WTC11 (cell line): ENCODE results near the gene SPATA31D3. TPM values are rescaled to one million over a fixed set of nuclear protein-coding genes. Genes with fewer than 3 reads are reported as not detected.
"Not testable (repeated sequence)": the region's sequence is repeated elsewhere in the genome, so short reads cannot be mapped to it uniquely, and the experiment has no call there.

Experiments used
- ATAC-seq: fragments of 200-7000 bp; cut with Tn5 transposase; 2 replicates; pipeline ENCODE4 v1.10.0; 2021; ENCODE audit warnings: mild to moderate bottlenecking, moderate library complexity
- Bru-seq: library from RNA; stranded (reverse); fragments of 400-500 nt; gene quantifications from one replicate; lab custom pipeline; 2021; lab: Mats Ljungman, UMichigan
- CTCF ChIA-PET: fragments of 300-600 bp; sonication (Branson Sonifier 250); formaldehyde crosslinking; loops from one replicate; lab custom pipeline; 2021; ENCODE audit warnings: antibody characterized with exemption; lab: Charles Lee
- POLR2A ChIA-PET: fragments of 350-600 bp; sonication (Branson Sonifier 250); formaldehyde crosslinking; loops from one replicate; lab custom pipeline; 2021; ENCODE audit warnings: antibody characterized with exemption; lab: Charles Lee
- DNase-seq: peaks from one replicate; pipeline ENCODE4 v3.0.0; 2021; ENCODE audit warnings: low spot score
- H3K27ac Mint-ChIP-seq: 2 replicates; pipeline ENCODE4 v1.8.0; 2021; ENCODE audit warnings: mixed read lengths
- H3K27me3 Mint-ChIP-seq: 2 replicates; pipeline ENCODE4 v1.8.0; 2021; ENCODE audit warnings: low read depth, mild to moderate bottlenecking, moderate library complexity, mixed read lengths
- H3K36me3 Mint-ChIP-seq: 2 replicates; pipeline ENCODE4 v1.8.0; 2021; ENCODE audit warnings: mixed read lengths
- H3K4me1 Mint-ChIP-seq: 2 replicates; pipeline ENCODE4 v1.8.0; 2022; ENCODE audit warnings: mixed read lengths
- H3K4me3 Mint-ChIP-seq: 2 replicates; pipeline ENCODE4 v1.8.0; 2021; ENCODE audit warnings: mild to moderate bottlenecking, moderate library complexity, mixed read lengths
- H3K9me3 Mint-ChIP-seq: 2 replicates; pipeline ENCODE4 v1.8.0; 2021; ENCODE audit warnings: mixed read lengths
- ATF2 ChIP-seq: sonication (generic); formaldehyde crosslinking; IDR thresholded peaks from 2 replicates; pipeline ENCODE4 v1.8.1; 2022; ENCODE audit warnings: low read depth, missing genetic modification reagents, borderline replicate concordance
- ATF3 ChIP-seq: sonication (generic); formaldehyde crosslinking; conservative IDR thresholded peaks from 2 replicates; pipeline ENCODE4 v1.8.1; 2022; ENCODE audit warnings: mild to moderate bottlenecking, missing genetic modification reagents
- FOXJ3 ChIP-seq: sonication (generic); formaldehyde crosslinking; IDR thresholded peaks from 2 replicates; pipeline ENCODE4 v1.9.0; 2021; ENCODE audit warnings: missing genetic modification reagents, mild to moderate bottlenecking, borderline replicate concordance
- FOXP1 ChIP-seq: sonication (generic); formaldehyde crosslinking; IDR thresholded peaks from 2 replicates; pipeline ENCODE4 v1.8.0; 2022; ENCODE audit warnings: missing genetic modification reagents, mild to moderate bottlenecking, moderate library complexity, borderline replicate concordance
- GABPB1 ChIP-seq: sonication (generic); formaldehyde crosslinking; IDR thresholded peaks from 2 replicates; pipeline ENCODE4 v1.8.1; 2023; ENCODE audit warnings: mild to moderate bottlenecking, missing genetic modification reagents
- GRHL2 ChIP-seq: fragments of 250-450 bp; sonication (Bioruptor Pico); IDR thresholded peaks from 2 replicates; pipeline ENCODE4 v1.8.0; 2022; ENCODE audit warnings: mild to moderate bottlenecking, moderate library complexity; ENCODE audit not compliant: insufficient replicate concordance, severe bottlenecking
- IRF2 ChIP-seq: sonication (generic); formaldehyde crosslinking; IDR thresholded peaks from 2 replicates; pipeline ENCODE4 v1.8.0; 2022; ENCODE audit warnings: low read depth, missing genetic modification reagents, borderline replicate concordance
- MLX ChIP-seq: sonication (generic); formaldehyde crosslinking; IDR thresholded peaks from 2 replicates; pipeline ENCODE4 v1.8.1; 2023; ENCODE audit warnings: mild to moderate bottlenecking, missing genetic modification reagents, moderate library complexity
- NFATC4 ChIP-seq: fragments of 250-450 bp; sonication (Bioruptor Pico); IDR thresholded peaks from 2 replicates; pipeline ENCODE4 v1.9.0; 2021; ENCODE audit warnings: mild to moderate bottlenecking
- NFYB ChIP-seq: sonication (generic); formaldehyde crosslinking; conservative IDR thresholded peaks from 2 replicates; pipeline ENCODE4 v1.8.0; 2022; ENCODE audit warnings: low read depth, missing genetic modification reagents
- TEAD4 ChIP-seq: sonication (generic); formaldehyde crosslinking; IDR thresholded peaks from 2 replicates; pipeline ENCODE4 v1.8.0; 2022; ENCODE audit warnings: mild to moderate bottlenecking, missing genetic modification reagents
- TP53 ChIP-seq: sonication (generic); formaldehyde crosslinking; IDR thresholded peaks from 2 replicates; pipeline ENCODE4 v1.8.1; 2023; ENCODE audit warnings: mild to moderate bottlenecking, missing genetic modification reagents
- ZBTB43 ChIP-seq: sonication (generic); formaldehyde crosslinking; IDR thresholded peaks from 2 replicates; pipeline ENCODE4 v1.8.1; 2023; ENCODE audit warnings: mild to moderate bottlenecking, missing genetic modification reagents
- ZNF121 ChIP-seq: sonication (generic); formaldehyde crosslinking; IDR thresholded peaks from 2 replicates; pipeline ENCODE4 v1.8.0; 2023; ENCODE audit warnings: missing genetic modification reagents
- ZNF219 ChIP-seq: sonication (generic); formaldehyde crosslinking; IDR thresholded peaks from 2 replicates; pipeline ENCODE4 v1.8.0; 2023; ENCODE audit warnings: missing genetic modification reagents, mild to moderate bottlenecking, borderline replicate concordance
- ZNF317 ChIP-seq: sonication (generic); formaldehyde crosslinking; IDR thresholded peaks from 2 replicates; pipeline ENCODE4 v1.8.1; 2023; ENCODE audit warnings: low read depth, mild to moderate bottlenecking, moderate library complexity, missing genetic modification reagents, borderline replicate concordance
- long read RNA-seq, 3 experiments: library from RNA in 1 of 3; library from capped mRNA in 1 of 3; library from polyadenylated mRNA in 1 of 3; unstranded in 2 of 3; stranded (forward) in 1 of 3; transcript quantifications; one replicate each; pipeline ENCODE4 v2.0.0, GENCODE V29; 2021
- total RNA-seq: library from RNA; stranded (reverse); gene quantifications from 3 replicates; pipeline ENCODE4 v1.2.3, GENCODE V29; 2021

Gene SPATA31D3
- not detected in 3 replicates for total RNA-seq
- Bru-seq, nascent RNA, result not detected
- long read RNA-seq, experiment 1, result 0 reads
- long read RNA-seq, experiment 2, result 0 reads
- long read RNA-seq, experiment 3, result 0 reads

- POLR2A ChIA-PET, H3K4me3 Mint-ChIP-seq, DNase-seq, CTCF ChIA-PET, H3K27ac Mint-ChIP-seq, H3K9me3 Mint-ChIP-seq, H3K4me1 Mint-ChIP-seq, H3K27me3 Mint-ChIP-seq, ATAC-seq, H3K36me3 Mint-ChIP-seq: not testable (repeated sequence)
Observed at GRCh38 chr9:81943393-81943792, at the start of gene SPATA31D3. TSS of gene SPATA31D3 (plus strand) at chr9:81943500. CDS start at chr9:81943586, 86 bp downstream.

- CTCF ChIA-PET, result no interaction called here
- H3K4me3 Mint-ChIP-seq, result no peak overlapping the region
- no peaks in the 10 kb centered on the region for H3K4me1 Mint-ChIP-seq
- H3K27me3 Mint-ChIP-seq, result no peaks in the 10 kb centered on the region
- POLR2A ChIA-PET, result no interaction called here
- no peak for DNase-seq
- ATAC-seq, result no peak
- H3K9me3 Mint-ChIP-seq, result peaks cover 16% of the 10 kb centered on the region; the same call in 1 of the 2 replicates
- H3K36me3 Mint-ChIP-seq, result no peaks in the 10 kb centered on the region
- TF ChIP-seq FOXJ3 (no peak), ATF3 (CRISPR knock-in tag) (no peak), NFATC4 (CRISPR knock-in tag) (no peak), ZNF317 (CRISPR knock-in tag) (no peak), FOXP1 (CRISPR knock-in tag) (no peak), NFYB (CRISPR knock-in tag) (no peak), TEAD4 (CRISPR knock-in tag) (no peak), IRF2 (CRISPR knock-in tag) (no peak), GRHL2 (no peak), ZNF121 (no peak)
- H3K27ac Mint-ChIP-seq, result no peak overlapping the region
Observed at GRCh38 chr9:81893929-81894328, 49.4 kb upstream of the SPATA31D3 start.

- H3K27ac Mint-ChIP-seq, result no peak overlapping the region
- no peak for TF ChIP-seq ZNF219 (CRISPR knock-in tag)
- TF ChIP-seq, all 79 proteins: peak for 0
- H3K36me3 Mint-ChIP-seq, result no peaks in the 10 kb centered on the region
- H3K4me1 Mint-ChIP-seq, result no peaks in the 10 kb centered on the region
- peaks cover 16% of the 10 kb centered on the region; the same call in 1 of the 2 replicates for H3K9me3 Mint-ChIP-seq
- no peaks in the 10 kb centered on the region for H3K27me3 Mint-ChIP-seq
- ChIA-PET CTCF (no interaction called here), POLR2A (no interaction called here)
- DNase-seq (no peak), ATAC-seq (no peak)
- no peak overlapping the region for H3K4me3 Mint-ChIP-seq
Observed at GRCh38 chr9:81894891-81895290, 48.4 kb upstream of the SPATA31D3 start.

- CTCF ChIA-PET, result no interaction called here
- TF ChIP-seq TP53 (CRISPR knock-in tag) (no peak), ZBTB43 (CRISPR knock-in tag) (no peak), MLX (CRISPR knock-in tag) (no peak), GABPB1 (CRISPR knock-in tag) (no peak), ATF2 (CRISPR knock-in tag) (no peak)
- Mint-ChIP-seq H3K36me3 (no peaks in the 10 kb centered on the region), H3K9me3 (peaks cover 16% of the 10 kb centered on the region; the same call in 1 of the 2 replicates), H3K4me3 (no peak overlapping the region), H3K27ac (no peak overlapping the region), H3K27me3 (no peaks in the 10 kb centered on the region), H3K4me1 (peaks cover 8% of the 10 kb centered on the region)
- POLR2A ChIA-PET, result no interaction called here
- DNase-seq (no peak), ATAC-seq (no peak)
Observed at GRCh38 chr9:81896070-81896469, 47.2 kb upstream of the SPATA31D3 start.
